Bronchial epithelial cell (primary cell): ENCODE measurements around the gene USP21. TPM values are rescaled to one million over a fixed set of nuclear protein-coding genes. Genes with fewer than 3 reads are reported as not detected.

Source experiments
- DNase-seq: peaks from one replicate; pipeline ENCODE4 v3.0.0-alpha.2; 2010; ENCODE audit warnings: low read depth
- FAIRE-seq: peaks from 2 replicates; lab custom pipeline; 2011; peaks lifted over from hg19 to GRCh38; lab: Jason Lieb, UNC
- H3K27me3 ChIP-seq: 2 replicates; pipeline ENCODE4 v1.5.1; 2011; ENCODE audit warnings: low read length; ENCODE audit not compliant: control insufficient read depth, insufficient read depth
- H3K36me3 ChIP-seq: 2 replicates; pipeline ENCODE4 v1.5.1; 2011; ENCODE audit warnings: low read length; ENCODE audit not compliant: control insufficient read depth, insufficient read depth
- H3K4me3 ChIP-seq: 2 replicates; pipeline ENCODE4 v1.5.1; 2011; ENCODE audit warnings: mild to moderate bottlenecking, low read depth, low read length, control low read depth
- CTCF ChIP-seq: IDR thresholded peaks from 2 replicates; pipeline ENCODE4 v1.5.1; 2011; ENCODE audit warnings: mild to moderate bottlenecking, moderate library complexity, low read length, control low read depth, inconsistent platforms; ENCODE audit not compliant: insufficient read depth, severe bottlenecking
- total RNA-seq: library from RNA; depleted of rRNA; stranded (reverse); fragments of >200 nt; gene quantifications from 2 replicates; pipeline ENCODE4 v1.2.1, GENCODE V29; 2014

USP21 gene
- total RNA-seq, 1 donor from 2014 or later = 3.9 TPM

GRCh38 chr1:161174911-161175310, 15.6 kb downstream of the USP21 start:
- DNase-seq (no peak), FAIRE-seq (no peak)
- Histone ChIP-seq H3K4me3 (no peak overlapping the region), H3K27me3 (no peaks in the 10 kb centered on the region), H3K36me3 (peaks cover 21% of the 10 kb centered on the region)
- TF ChIP-seq CTCF = no peak

GRCh38 chr1:161175771-161176453, 16.6 kb downstream of the USP21 start:
- H3K27me3 ChIP-seq = no peaks in the 10 kb centered on the region
- no peak for TF ChIP-seq CTCF
- FAIRE-seq (no peak), DNase-seq (no peak)
- no peak overlapping the region for H3K4me3 ChIP-seq
- peaks cover 20% of the 10 kb centered on the region for H3K36me3 ChIP-seq

GRCh38 chr1:161176468-161177111, 17.3 kb downstream of the USP21 start:
- TF ChIP-seq CTCF = no peak
- DNase-seq = no peak
- H3K36me3 ChIP-seq = peaks cover 17% of the 10 kb centered on the region
- no peak for FAIRE-seq
- H3K27me3 ChIP-seq = no peaks in the 10 kb centered on the region
- peak overlapping the region; percentile 92 for H3K4me3 ChIP-seq

- peak; percentile 59 for DNase-seq
- Histone ChIP-seq H3K36me3 (peaks cover 15% of the 10 kb centered on the region), H3K4me3 (peak within 1 kb of the TSS; percentile 92), H3K27me3 (no peaks in the 10 kb centered on the region)
- no peak for FAIRE-seq
- peak; percentile 5 for TF ChIP-seq CTCF
Measured at GRCh38 chr1:161177112-161177935, 18.0 kb downstream of the USP21 start, which contains the start of gene B4GALT3. TSS of gene B4GALT3 (minus strand) at chr1:161177507. CDS start at chr1:161176060, 1,447 bp downstream.

- Histone ChIP-seq H3K36me3 (peaks cover 14% of the 10 kb centered on the region), H3K4me3 (peak overlapping the region; percentile 92), H3K27me3 (no peaks in the 10 kb centered on the region)
- TF ChIP-seq CTCF = no peak
- FAIRE-seq = no peak
- DNase-seq = no peak
Measured at GRCh38 chr1:161177936-161178244, 18.6 kb downstream of the USP21 start.
